ENCODE results near the gene GPX4. TPM values are rescaled to one million over a fixed set of nuclear protein-coding genes. Genes with fewer than 3 reads are reported as not detected.

Gene GPX4
- total and polyA plus RNA-seq, 2 of the 13 experiments (the other 11 are each of a cell fraction or from before 2014, with no cell fraction given): 535 to 613 TPM

DNA sequence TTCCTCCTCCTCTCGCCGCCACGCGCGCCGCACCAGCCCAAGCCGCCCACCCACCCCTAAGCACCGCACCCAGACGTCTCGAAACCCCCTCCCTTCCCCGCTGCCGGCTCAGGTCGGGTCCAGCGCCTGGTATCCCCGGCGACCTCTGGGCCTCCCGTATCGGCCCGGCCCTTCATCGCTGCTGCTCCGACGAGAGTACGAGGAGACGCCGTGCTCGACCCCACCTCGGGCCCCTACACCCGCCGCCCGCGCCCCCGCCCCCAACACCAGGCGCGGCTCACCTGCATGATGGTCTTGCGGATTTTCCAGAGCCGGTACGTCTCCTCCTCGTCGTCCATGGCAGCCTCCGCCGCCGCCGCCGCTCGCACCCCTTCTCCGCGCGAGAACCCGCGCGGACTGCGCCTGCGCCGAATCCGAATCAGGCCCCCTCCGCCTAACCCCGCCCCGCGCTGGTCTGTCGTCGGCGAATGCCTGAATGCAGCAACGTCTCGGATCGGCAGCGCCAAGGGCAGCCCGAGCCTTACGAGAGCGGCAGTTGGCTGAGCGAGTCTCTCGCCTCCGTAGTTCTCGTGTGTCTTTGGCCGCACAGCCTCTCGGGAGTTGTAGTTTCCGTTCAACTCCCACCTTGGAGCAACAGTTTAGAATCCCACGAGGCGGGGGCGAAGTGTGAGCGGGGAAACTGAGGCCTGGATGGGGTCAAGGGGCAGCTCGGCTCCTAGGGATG, 8.7 kb upstream of the GPX4 start, which contains the start of gene POLR2E (continued):
- TF ChIP-seq, protein P1, sequence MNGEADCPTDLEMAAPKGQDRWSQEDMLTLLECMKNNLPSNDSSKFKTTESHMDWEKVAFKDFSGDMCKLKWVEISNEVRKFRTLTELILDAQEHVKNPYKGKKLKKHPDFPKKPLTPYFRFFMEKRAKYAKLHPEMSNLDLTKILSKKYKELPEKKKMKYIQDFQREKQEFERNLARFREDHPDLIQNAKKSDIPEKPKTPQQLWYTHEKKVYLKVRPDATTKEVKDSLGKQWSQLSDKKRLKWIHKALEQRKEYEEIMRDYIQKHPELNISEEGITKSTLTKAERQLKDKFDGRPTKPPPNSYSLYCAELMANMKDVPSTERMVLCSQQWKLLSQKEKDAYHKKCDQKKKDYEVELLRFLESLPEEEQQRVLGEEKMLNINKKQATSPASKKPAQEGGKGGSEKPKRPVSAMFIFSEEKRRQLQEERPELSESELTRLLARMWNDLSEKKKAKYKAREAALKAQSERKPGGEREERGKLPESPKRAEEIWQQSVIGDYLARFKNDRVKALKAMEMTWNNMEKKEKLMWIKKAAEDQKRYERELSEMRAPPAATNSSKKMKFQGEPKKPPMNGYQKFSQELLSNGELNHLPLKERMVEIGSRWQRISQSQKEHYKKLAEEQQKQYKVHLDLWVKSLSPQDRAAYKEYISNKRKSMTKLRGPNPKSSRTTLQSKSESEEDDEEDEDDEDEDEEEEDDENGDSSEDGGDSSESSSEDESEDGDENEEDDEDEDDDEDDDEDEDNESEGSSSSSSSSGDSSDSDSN (CRISPR knock-in tag; IDR thresholded peaks at IDR 0.05): peak; percentile 51; the same call in 1 of the 2 replicates
- TF ChIP-seq, protein P2, sequence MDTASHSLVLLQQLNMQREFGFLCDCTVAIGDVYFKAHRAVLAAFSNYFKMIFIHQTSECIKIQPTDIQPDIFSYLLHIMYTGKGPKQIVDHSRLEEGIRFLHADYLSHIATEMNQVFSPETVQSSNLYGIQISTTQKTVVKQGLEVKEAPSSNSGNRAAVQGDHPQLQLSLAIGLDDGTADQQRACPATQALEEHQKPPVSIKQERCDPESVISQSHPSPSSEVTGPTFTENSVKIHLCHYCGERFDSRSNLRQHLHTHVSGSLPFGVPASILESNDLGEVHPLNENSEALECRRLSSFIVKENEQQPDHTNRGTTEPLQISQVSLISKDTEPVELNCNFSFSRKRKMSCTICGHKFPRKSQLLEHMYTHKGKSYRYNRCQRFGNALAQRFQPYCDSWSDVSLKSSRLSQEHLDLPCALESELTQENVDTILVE (CRISPR knock-in tag; IDR thresholded peaks at IDR 0.05): peak; percentile 93
- no peak for TF ChIP-seq RBM22 (optimal IDR thresholded peaks at IDR 0.05; ENCODE audit: low read length)
- TF ChIP-seq ZNF672 (CRISPR knock-in tag; IDR thresholded peaks at IDR 0.05): no peak
- TF ChIP-seq TCF12 (IDR thresholded peaks at IDR 0.05): no peak
- TF ChIP-seq TCF12 (CRISPR knock-in tag; IDR thresholded peaks at IDR 0.05): no peak
- peak; percentile 55 for TF ChIP-seq PITX1 (CRISPR knock-in tag; IDR thresholded peaks at IDR 0.05)
- no peak for TF ChIP-seq ZNF550 (CRISPR knock-in tag; IDR thresholded peaks at IDR 0.05; ENCODE audit: borderline replicate concordance)
- TF ChIP-seq SNRNP70 (IDR thresholded peaks at IDR 0.05; ENCODE audit: low read depth, low read length): no peak
- TF ChIP-seq, protein P3, sequence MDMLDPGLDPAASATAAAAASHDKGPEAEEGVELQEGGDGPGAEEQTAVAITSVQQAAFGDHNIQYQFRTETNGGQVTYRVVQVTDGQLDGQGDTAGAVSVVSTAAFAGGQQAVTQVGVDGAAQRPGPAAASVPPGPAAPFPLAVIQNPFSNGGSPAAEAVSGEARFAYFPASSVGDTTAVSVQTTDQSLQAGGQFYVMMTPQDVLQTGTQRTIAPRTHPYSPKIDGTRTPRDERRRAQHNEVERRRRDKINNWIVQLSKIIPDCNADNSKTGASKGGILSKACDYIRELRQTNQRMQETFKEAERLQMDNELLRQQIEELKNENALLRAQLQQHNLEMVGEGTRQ (IDR thresholded peaks at IDR 0.05; ENCODE audit: low read depth, low read length): no peak
- TF ChIP-seq, protein P3 (CRISPR knock-in tag; IDR thresholded peaks at IDR 0.05; ENCODE audit: borderline replicate concordance): no peak
- no peak for TF ChIP-seq MED8 (CRISPR knock-in tag; IDR thresholded peaks at IDR 0.05; ENCODE audit: insufficient replicate concordance)
- no peak; the same call in 1 of the 2 replicates for TF ChIP-seq ZNF224 (CRISPR knock-in tag; IDR thresholded peaks at IDR 0.05)
- TF ChIP-seq MTF1 (CRISPR knock-in tag; IDR thresholded peaks at IDR 0.05): no peak
- no peak; the same call in 1 of the 2 replicates for TF ChIP-seq SAFB2 (CRISPR knock-in tag; IDR thresholded peaks at IDR 0.05; ENCODE audit: borderline replicate concordance, low read depth)
- TF ChIP-seq ZNF549 (CRISPR knock-in tag; IDR thresholded peaks at IDR 0.05): no peak
- TF ChIP-seq, protein P4, sequence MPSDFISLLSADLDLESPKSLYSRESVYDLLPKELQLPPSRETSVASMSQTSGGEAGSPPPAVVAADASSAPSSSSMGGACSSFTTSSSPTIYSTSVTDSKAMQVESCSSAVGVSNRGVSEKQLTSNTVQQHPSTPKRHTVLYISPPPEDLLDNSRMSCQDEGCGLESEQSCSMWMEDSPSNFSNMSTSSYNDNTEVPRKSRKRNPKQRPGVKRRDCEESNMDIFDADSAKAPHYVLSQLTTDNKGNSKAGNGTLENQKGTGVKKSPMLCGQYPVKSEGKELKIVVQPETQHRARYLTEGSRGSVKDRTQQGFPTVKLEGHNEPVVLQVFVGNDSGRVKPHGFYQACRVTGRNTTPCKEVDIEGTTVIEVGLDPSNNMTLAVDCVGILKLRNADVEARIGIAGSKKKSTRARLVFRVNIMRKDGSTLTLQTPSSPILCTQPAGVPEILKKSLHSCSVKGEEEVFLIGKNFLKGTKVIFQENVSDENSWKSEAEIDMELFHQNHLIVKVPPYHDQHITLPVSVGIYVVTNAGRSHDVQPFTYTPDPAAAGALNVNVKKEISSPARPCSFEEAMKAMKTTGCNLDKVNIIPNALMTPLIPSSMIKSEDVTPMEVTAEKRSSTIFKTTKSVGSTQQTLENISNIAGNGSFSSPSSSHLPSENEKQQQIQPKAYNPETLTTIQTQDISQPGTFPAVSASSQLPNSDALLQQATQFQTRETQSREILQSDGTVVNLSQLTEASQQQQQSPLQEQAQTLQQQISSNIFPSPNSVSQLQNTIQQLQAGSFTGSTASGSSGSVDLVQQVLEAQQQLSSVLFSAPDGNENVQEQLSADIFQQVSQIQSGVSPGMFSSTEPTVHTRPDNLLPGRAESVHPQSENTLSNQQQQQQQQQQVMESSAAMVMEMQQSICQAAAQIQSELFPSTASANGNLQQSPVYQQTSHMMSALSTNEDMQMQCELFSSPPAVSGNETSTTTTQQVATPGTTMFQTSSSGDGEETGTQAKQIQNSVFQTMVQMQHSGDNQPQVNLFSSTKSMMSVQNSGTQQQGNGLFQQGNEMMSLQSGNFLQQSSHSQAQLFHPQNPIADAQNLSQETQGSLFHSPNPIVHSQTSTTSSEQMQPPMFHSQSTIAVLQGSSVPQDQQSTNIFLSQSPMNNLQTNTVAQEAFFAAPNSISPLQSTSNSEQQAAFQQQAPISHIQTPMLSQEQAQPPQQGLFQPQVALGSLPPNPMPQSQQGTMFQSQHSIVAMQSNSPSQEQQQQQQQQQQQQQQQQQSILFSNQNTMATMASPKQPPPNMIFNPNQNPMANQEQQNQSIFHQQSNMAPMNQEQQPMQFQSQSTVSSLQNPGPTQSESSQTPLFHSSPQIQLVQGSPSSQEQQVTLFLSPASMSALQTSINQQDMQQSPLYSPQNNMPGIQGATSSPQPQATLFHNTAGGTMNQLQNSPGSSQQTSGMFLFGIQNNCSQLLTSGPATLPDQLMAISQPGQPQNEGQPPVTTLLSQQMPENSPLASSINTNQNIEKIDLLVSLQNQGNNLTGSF (CRISPR knock-in tag; IDR thresholded peaks at IDR 0.05): no peak
